ENCODE data around the gene NTNG1.

DNA sequence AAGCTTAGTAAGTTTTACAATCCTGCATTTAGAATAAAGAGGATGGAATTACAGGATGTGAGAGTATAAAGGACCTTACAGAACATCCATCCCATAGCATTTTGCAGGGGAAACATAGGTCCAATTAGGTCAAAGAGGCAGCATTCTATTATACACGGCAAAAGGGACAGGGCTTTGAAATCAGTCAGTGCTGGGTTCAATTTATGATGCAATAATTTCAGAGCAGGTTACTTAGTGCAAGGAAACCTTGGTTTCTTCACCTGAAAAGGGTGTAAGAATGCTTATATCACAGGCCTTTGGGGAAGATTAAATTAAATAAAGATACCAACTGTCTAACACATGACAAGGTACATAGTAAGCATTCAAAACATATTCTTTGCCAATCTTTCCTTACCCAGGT is 17.1 kb upstream of the NTNG1 start:
- no peak for TF ChIP-seq POLR2A (IDR thresholded peaks at IDR 0.05; ENCODE audit: low read depth, low read length)
- TF ChIP-seq, protein P1, sequence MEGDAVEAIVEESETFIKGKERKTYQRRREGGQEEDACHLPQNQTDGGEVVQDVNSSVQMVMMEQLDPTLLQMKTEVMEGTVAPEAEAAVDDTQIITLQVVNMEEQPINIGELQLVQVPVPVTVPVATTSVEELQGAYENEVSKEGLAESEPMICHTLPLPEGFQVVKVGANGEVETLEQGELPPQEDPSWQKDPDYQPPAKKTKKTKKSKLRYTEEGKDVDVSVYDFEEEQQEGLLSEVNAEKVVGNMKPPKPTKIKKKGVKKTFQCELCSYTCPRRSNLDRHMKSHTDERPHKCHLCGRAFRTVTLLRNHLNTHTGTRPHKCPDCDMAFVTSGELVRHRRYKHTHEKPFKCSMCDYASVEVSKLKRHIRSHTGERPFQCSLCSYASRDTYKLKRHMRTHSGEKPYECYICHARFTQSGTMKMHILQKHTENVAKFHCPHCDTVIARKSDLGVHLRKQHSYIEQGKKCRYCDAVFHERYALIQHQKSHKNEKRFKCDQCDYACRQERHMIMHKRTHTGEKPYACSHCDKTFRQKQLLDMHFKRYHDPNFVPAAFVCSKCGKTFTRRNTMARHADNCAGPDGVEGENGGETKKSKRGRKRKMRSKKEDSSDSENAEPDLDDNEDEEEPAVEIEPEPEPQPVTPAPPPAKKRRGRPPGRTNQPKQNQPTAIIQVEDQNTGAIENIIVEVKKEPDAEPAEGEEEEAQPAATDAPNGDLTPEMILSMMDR (conservative IDR thresholded peaks at IDR 0.05; ENCODE audit: low read depth, low read length): no peak

Measured in IMR-90 (cell line).